ENCODE measurements around the gene CNTN1. TPM values are rescaled to one million over a fixed set of nuclear protein-coding genes. Genes with fewer than 3 reads are reported as not detected.

Gene CNTN1
- total and polyA plus RNA-seq, 9 of the 15 experiments (the other 6 are each of a cell fraction or from before 2014, with no cell fraction given), result 0.16 TPM; not detected in 8

- TF ChIP-seq ZNF407 (IDR thresholded peaks at IDR 0.05; ENCODE audit: low read depth) (no peak), SNRNP70 (optimal IDR thresholded peaks at IDR 0.05; ENCODE audit: low read depth, low read length) (no peak), ELF2 (CRISPR knock-in tag; IDR thresholded peaks at IDR 0.05) (no peak)
Measured at GRCh38 chr12:40988824-40989223, 296.6 kb downstream of the CNTN1 start (continued).

GRCh38 chr12:40989785-40990184 lies 297.5 kb downstream of the CNTN1 start:
- no peak overlapping the region for H3K27ac ChIP-seq (ENCODE audit: extremely low read depth, low read depth, low read length)
- 3% methylated on average over 3 of the region's 3 CpGs for WGBS (ENCODE audit: insufficient coverage, low coverage, missing lambda C conversion rate)
- in situ Hi-C loops (cut with MboI), result no loop called here
- no peaks in the 10 kb centered on the region for H3K9me1 ChIP-seq (ENCODE audit: control insufficient read depth, insufficient read depth, low read length)
- no peaks in the 10 kb centered on the region for H4K20me1 ChIP-seq (replicated peaks; ENCODE audit: control insufficient read depth, insufficient read depth, low read length)
- TF ChIP-seq ZNF444 (CRISPR knock-in tag; IDR thresholded peaks at IDR 0.05) (no peak), CCNT2 (IDR thresholded peaks at IDR 0.05; ENCODE audit: borderline replicate concordance, extremely low read depth, insufficient read length, low read depth, low read length) (no peak), ZNF398 (CRISPR knock-in tag; IDR thresholded peaks at IDR 0.05) (no peak), GATAD2A (IDR thresholded peaks at IDR 0.05) (no peak), MEF2D (tag; conservative IDR thresholded peaks at IDR 0.05; ENCODE audit: low read depth) (no peak), ZNF408 (CRISPR knock-in tag; IDR thresholded peaks at IDR 0.05; ENCODE audit: low read depth) (no peak), ZNF830 (CRISPR knock-in tag; IDR thresholded peaks at IDR 0.05) (no peak), CGGBP1 (CRISPR knock-in tag; IDR thresholded peaks at IDR 0.05) (no peak)
- no peak for ATAC-seq
- CTCF ChIA-PET (ENCODE audit: low intra/inter-chr PET ratio), result no interaction called here
- H3K4me2 ChIP-seq (ENCODE audit: insufficient read depth, low read length), result no peak overlapping the region
- H3K9ac ChIP-seq (ENCODE audit: insufficient read depth in 1 of 2, low read depth in 2 of 2, low read length in 2 of 2), result no peak overlapping the region
- DNase-seq (ENCODE audit: extremely low read depth in 1 of 4, low spot score in 3 of 4), result no peak
- H3K36me3 ChIP-seq (ENCODE audit: control insufficient read depth, insufficient read depth, low read length), result no peaks in the 10 kb centered on the region
- no peaks in the 10 kb centered on the region for H3K4me1 ChIP-seq (replicated peaks in 1 of 2; ENCODE audit: control insufficient read depth in 2 of 2, insufficient read depth in 2 of 2, low read length in 2 of 2)
- BruUV-seq (replicated peaks), result no TSS peak
- H3K79me2 ChIP-seq (ENCODE audit: control insufficient read depth, insufficient read depth, low read length), result no peaks in the 10 kb centered on the region
- no peak overlapping the region for H3K4me3 ChIP-seq
- POLR2A ChIA-PET, result no interaction called here
- intact Hi-C loops (cut with micrococcal nuclease), result no loop called here
- no peaks in the 10 kb centered on the region for H3K27me3 ChIP-seq (ENCODE audit: control insufficient read depth in 2 of 2, insufficient read depth in 2 of 2, low read length in 2 of 2)
- H3K9me3 ChIP-seq (replicated peaks; ENCODE audit: control insufficient read depth, insufficient read depth, low read depth, low read length), result no peaks in the 10 kb centered on the region
- no peak overlapping the region for H2AFZ ChIP-seq (ENCODE audit: low read depth, low read length)
- FAIRE-seq, result no peak
